HepG2 (cell line): ENCODE results near the gene NR2F1-AS1. TPM values are rescaled to one million over a fixed set of nuclear protein-coding genes. Genes with fewer than 3 reads are reported as not detected.

Experiments
- ATAC-seq: fragments of 200-7000 bp; cut with Tn5 transposase; 3 replicates; pipeline ENCODE4 v1.9.1; 2020; ENCODE audit warnings: mild to moderate bottlenecking, moderate library complexity
- BruUV-seq: library from RNA; stranded (reverse); fragments of 400-500 nt; replicated peaks from 2 replicates; lab custom pipeline; 2021; lab: Mats Ljungman, UMichigan
- CTCF ChIA-PET: fragments of 300-600 bp; formaldehyde crosslinking; extraction: SDS; loops from one replicate; lab custom pipeline; 2021; ENCODE audit warnings: low total read pairs, inconsistent platforms, low intra/inter-chr PET ratio; lab: Yijun Ruan, JAX
- POLR2A ChIA-PET: fragments of 350-600 bp; sonication (Branson Sonifier 250); formaldehyde crosslinking; loops from one replicate; lab custom pipeline; 2020; ENCODE audit warnings: antibody characterized with exemption, inconsistent platforms; lab: Yijun Ruan, JAX
- DNase-seq: peaks from one replicate; pipeline ENCODE4 v3.0.0-alpha.2; 2015; ENCODE audit warnings: low spot score
- FAIRE-seq: peaks from 3 replicates; lab custom pipeline; 2011; peaks lifted over from hg19 to GRCh38; lab: Jason Lieb, UNC
- H2AFZ ChIP-seq: one replicate; pipeline ENCODE4 v1.6.1; 2011; ENCODE audit warnings: low read length, inconsistent platforms
- H3K27ac ChIP-seq: fragments of 300-600 bp; 3 replicates; pipeline ENCODE4 v1.8.0; 2011; ENCODE audit warnings: mixed run types, mild to moderate bottlenecking, mixed read lengths, low read length, inconsistent platforms; ENCODE audit not compliant: insufficient read depth; ENCODE audit errors: extremely low read length
- H3K27me3 ChIP-seq, 2 experiments: fragments of 200-600 bp in 1 of 2; 2 replicates in 1 of 2; 3 replicates in 1 of 2; pipeline versions ENCODE4 v1.6.0 to v1.8.0; 2011; ENCODE audit warnings: low read length in 2 of 2, mild to moderate bottlenecking in 2 of 2, moderate library complexity in 2 of 2, inconsistent platforms in 1 of 2; ENCODE audit not compliant: insufficient read depth in 2 of 2, control insufficient read depth in 1 of 2
- H3K36me3 ChIP-seq, 2 experiments: fragments of 200-600 bp in 1 of 2; replicated peaks in 1 of 2; 2 replicates in 1 of 2; 3 replicates in 1 of 2; pipeline versions ENCODE4 v1.5.1 to v1.8.0; 2011; ENCODE audit warnings: low read length in 2 of 2, inconsistent platforms in 1 of 2; ENCODE audit not compliant: insufficient read depth in 2 of 2, control insufficient read depth in 1 of 2
- H3K4me1 ChIP-seq: 2 replicates; pipeline ENCODE4 v1.5.1; 2012; ENCODE audit warnings: low read length, inconsistent platforms; ENCODE audit not compliant: insufficient read depth
- H3K4me2 ChIP-seq: 2 replicates; pipeline ENCODE4 v1.6.0; 2011; ENCODE audit warnings: low read depth, low read length, inconsistent platforms
- H3K4me3 ChIP-seq, 3 experiments: fragments of 200-600 bp in 1 of 3; sonication (generic), shearing (Covaris generic) in 1 of 3; replicated peaks in 1 of 3; 2 replicates each; pipeline ENCODE4 v1.5.1; 2011 to 2016; ENCODE audit warnings: low read length in 3 of 3, inconsistent platforms in 2 of 3, low read depth in 2 of 3, mild to moderate bottlenecking in 2 of 3, control low read depth in 1 of 3, mixed read lengths in 1 of 3; ENCODE audit not compliant: insufficient read depth in 1 of 3
- H3K79me2 ChIP-seq: one replicate; pipeline ENCODE4 v1.6.1; 2011; ENCODE audit warnings: low read length, inconsistent platforms; ENCODE audit not compliant: insufficient read depth
- H3K9ac ChIP-seq: 2 replicates; pipeline ENCODE4 v1.6.0; 2011; ENCODE audit warnings: mild to moderate bottlenecking, low read depth, low read length, inconsistent platforms; ENCODE audit not compliant: insufficient read depth
- H3K9me3 ChIP-seq: 2 replicates; pipeline ENCODE4 v1.5.1; 2012; ENCODE audit warnings: mild to moderate bottlenecking, low read length
- H4K20me1 ChIP-seq: 2 replicates; pipeline ENCODE4 v1.6.0; 2011; ENCODE audit warnings: inconsistent platforms, mild to moderate bottlenecking, low read length, moderate library complexity; ENCODE audit not compliant: insufficient read depth
- IRF2 ChIP-seq: IDR thresholded peaks from 2 replicates; pipeline ENCODE4 v1.6.1; 2018; ENCODE audit warnings: missing genetic modification reagents, missing compliant biosample characterization
- NFE2L2 ChIP-seq: fragments of 150-350 bp; IDR thresholded peaks from 2 replicates; pipeline ENCODE4 v1.6.1; 2014; ENCODE audit warnings: low read length
- SMC3 ChIP-seq: IDR thresholded peaks from 2 replicates; pipeline ENCODE4 v1.6.1; 2011; ENCODE audit warnings: low read length, improper control_type of control experiment
- YEATS4 ChIP-seq: sonication (generic); formaldehyde crosslinking; IDR thresholded peaks from 2 replicates; pipeline ENCODE4 v1.4.0; 2020; ENCODE audit warnings: missing genetic modification reagents, borderline replicate concordance
- ZBTB20 ChIP-seq: sonication (generic); formaldehyde crosslinking; IDR thresholded peaks from 2 replicates; pipeline ENCODE4 v1.8.1; 2023; ENCODE audit warnings: missing genetic modification reagents, low read depth, mild to moderate bottlenecking, borderline replicate concordance
- ZBTB7B ChIP-seq: sonication (generic); formaldehyde crosslinking; IDR thresholded peaks from 2 replicates; pipeline ENCODE4 v1.4.0; 2020; ENCODE audit warnings: missing genetic modification reagents
- ZNF101 ChIP-seq: sonication (generic); formaldehyde crosslinking; IDR thresholded peaks from 2 replicates; pipeline ENCODE4 v1.4.0; 2020; ENCODE audit warnings: mild to moderate bottlenecking, low read depth, missing genetic modification reagents, borderline replicate concordance
- ZNF619 ChIP-seq: sonication (generic); formaldehyde crosslinking; IDR thresholded peaks from 2 replicates; pipeline ENCODE4 v1.4.0; 2020; ENCODE audit warnings: mild to moderate bottlenecking, missing genetic modification reagents
- in situ Hi-C: cut with HindIII; loops from 2 replicates; pipeline ENCODE4 v1.10.0; 2017; ENCODE audit warnings: low pct_unique_long_range_greater_than_20kb; ENCODE audit not compliant: extremely low pct_ligation_motif_present
- intact Hi-C: fragments of 100-400 bp; cut with micrococcal nuclease; formaldehyde crosslinking; loops from one replicate; pipeline ENCODE4 v1.10.0; 2022; ENCODE audit not compliant: unreplicated experiment
- polyA plus RNA-seq, 8 experiments: library from polyadenylated mRNA; depleted of rRNA in 3 of 8; stranded (reverse) in 7 of 8; unstranded in 1 of 8; fragments of >200 nt; fragmentation: Illumina TruSeq in 4 of 8; extraction: Trizol in 4 of 8; gene quantifications; 2 replicates each; pipeline versions ENCODE4 v1.2.1 to v1.2.3, GENCODE V29; 2011 to 2016; ENCODE audit warnings: low read depth in 4 of 8, missing spikeins in 1 of 8, mixed read lengths in 1 of 8; ENCODE audit not compliant: insufficient read depth in 1 of 8
- total RNA-seq, 5 experiments: library from RNA; depleted of rRNA; stranded (reverse); fragments of >200 nt; fragmentation: Illumina TruSeq; extraction: Trizol; gene quantifications; 2 replicates each; pipeline ENCODE4 v1.2.3, GENCODE V29; 2016; ENCODE audit warnings: low read depth in 1 of 5
- TF ChIP-seq, protein P1 (sequence below): sonication (generic); formaldehyde crosslinking; IDR thresholded peaks from 2 replicates; pipeline ENCODE4 v1.4.0; 2020; ENCODE audit warnings: missing genetic modification reagents
- TF ChIP-seq, protein P2 (sequence below): IDR thresholded peaks from 2 replicates; pipeline ENCODE4 v1.6.1; 2016; ENCODE audit warnings: missing compliant biosample characterization, missing genetic modification reagents, borderline replicate concordance
- TF ChIP-seq, protein P3 (sequence below): sonication (generic); formaldehyde crosslinking; IDR thresholded peaks from 2 replicates; pipeline ENCODE4 v1.8.1; 2023; ENCODE audit warnings: mild to moderate bottlenecking, moderate library complexity, missing genetic modification reagents

The NR2F1-AS1 gene
- total and polyA plus RNA-seq, 2 of the 13 experiments (the other 11 are each of a cell fraction or from before 2014, with no cell fraction given), result 2.8 TPM

DNA sequence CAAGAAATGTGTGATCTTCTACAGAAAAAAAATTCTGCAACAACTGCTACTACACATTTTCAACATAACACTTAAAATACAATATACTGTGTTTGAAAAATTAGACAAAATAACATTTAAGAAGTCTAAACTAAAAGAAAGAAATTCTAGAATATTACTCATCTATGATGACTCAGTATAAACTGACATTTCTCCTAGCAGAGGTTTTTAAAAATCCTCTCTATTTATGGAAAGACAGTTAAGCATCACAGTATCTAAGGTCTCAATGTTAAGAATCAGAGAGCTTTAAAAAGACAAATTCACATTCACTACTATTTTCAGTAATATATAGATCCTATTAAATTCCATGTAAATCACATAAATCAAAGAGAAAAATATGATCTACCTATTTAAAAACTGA is 61.3 kb downstream of the NR2F1-AS1 start (continued):
- TF ChIP-seq, protein P1, sequence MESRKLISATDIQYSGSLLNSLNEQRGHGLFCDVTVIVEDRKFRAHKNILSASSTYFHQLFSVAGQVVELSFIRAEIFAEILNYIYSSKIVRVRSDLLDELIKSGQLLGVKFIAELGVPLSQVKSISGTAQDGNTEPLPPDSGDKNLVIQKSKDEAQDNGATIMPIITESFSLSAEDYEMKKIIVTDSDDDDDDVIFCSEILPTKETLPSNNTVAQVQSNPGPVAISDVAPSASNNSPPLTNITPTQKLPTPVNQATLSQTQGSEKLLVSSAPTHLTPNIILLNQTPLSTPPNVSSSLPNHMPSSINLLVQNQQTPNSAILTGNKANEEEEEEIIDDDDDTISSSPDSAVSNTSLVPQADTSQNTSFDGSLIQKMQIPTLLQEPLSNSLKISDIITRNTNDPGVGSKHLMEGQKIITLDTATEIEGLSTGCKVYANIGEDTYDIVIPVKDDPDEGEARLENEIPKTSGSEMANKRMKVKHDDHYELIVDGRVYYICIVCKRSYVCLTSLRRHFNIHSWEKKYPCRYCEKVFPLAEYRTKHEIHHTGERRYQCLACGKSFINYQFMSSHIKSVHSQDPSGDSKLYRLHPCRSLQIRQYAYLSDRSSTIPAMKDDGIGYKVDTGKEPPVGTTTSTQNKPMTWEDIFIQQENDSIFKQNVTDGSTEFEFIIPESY (CRISPR knock-in tag), result no peak
- TF ChIP-seq, protein P2, sequence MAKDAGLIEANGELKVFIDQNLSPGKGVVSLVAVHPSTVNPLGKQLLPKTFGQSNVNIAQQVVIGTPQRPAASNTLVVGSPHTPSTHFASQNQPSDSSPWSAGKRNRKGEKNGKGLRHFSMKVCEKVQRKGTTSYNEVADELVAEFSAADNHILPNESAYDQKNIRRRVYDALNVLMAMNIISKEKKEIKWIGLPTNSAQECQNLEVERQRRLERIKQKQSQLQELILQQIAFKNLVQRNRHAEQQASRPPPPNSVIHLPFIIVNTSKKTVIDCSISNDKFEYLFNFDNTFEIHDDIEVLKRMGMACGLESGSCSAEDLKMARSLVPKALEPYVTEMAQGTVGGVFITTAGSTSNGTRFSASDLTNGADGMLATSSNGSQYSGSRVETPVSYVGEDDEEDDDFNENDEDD (CRISPR knock-in tag), result no peak

DNA sequence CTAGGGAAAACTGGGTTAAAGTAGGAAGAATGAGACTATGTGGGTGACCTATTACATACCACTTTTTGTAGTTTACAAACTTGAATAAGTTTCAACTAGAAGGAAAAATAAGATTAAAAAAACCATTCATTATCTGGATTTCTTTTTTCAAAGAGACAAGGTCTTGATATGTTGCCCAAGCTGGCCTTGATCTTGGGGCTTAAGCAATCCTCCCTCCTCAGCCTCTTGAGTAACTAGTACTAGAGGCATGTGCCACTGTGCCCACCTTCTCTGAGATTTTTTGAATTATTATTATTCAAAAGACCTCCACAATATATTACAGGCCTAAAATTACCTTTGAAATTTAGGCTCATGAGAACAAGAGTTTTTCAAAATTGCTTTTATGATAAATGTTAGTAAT is 63.2 kb downstream of the NR2F1-AS1 start:
- CTCF ChIA-PET, result no interaction called here
- H3K79me2 ChIP-seq, result no peaks in the 10 kb centered on the region
- no peak overlapping the region for H3K9ac ChIP-seq
- H3K36me3 ChIP-seq, result no peaks in the 10 kb centered on the region
- in situ Hi-C loops (no loop called here), intact Hi-C loops (no loop called here)
- no peak overlapping the region for H2AFZ ChIP-seq
- H3K4me2 ChIP-seq, result no peak overlapping the region
- POLR2A ChIA-PET, result no interaction called here
- no peaks in the 10 kb centered on the region for H3K9me3 ChIP-seq
- H3K4me1 ChIP-seq, result no peaks in the 10 kb centered on the region
- no peaks in the 10 kb centered on the region for H3K27me3 ChIP-seq
- no peak overlapping the region for H3K4me3 ChIP-seq
- FAIRE-seq (no peak), DNase-seq (no peak), ATAC-seq (no peak)
- H4K20me1 ChIP-seq, result no peaks in the 10 kb centered on the region
- H3K27ac ChIP-seq, result no peak overlapping the region
- BruUV-seq, result no TSS peak
- TF ChIP-seq NFE2L2 (no peak), SMC3 (no peak), YEATS4 (CRISPR knock-in tag) (no peak), IRF2 (CRISPR knock-in tag) (no peak), ZNF101 (CRISPR knock-in tag) (no peak), ZNF619 (CRISPR knock-in tag) (no peak), ZBTB20 (CRISPR knock-in tag) (no peak), ZBTB7B (no peak)
- TF ChIP-seq, protein P1 (CRISPR knock-in tag), result no peak
- TF ChIP-seq, protein P3, sequence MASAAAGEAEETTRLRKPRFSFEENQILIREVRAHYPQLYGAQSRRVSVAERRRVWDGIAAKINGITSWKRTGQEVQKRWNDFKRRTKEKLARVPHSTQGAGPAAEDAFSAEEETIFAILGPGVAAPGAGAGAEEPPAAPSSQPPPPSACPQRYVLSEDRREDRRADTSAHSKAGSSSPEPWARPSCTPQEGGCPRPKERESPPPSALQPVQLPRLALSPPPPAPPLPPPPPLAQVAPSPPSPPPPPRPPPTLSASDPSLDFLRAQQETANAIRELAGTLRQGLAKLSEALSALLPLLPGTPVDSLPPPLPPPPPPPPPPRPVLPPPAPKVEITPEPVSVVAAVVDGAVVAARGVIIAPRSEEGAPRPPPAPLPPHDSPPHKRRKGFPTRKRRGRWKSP (CRISPR knock-in tag), result no peak
